Measurements from ENCODE around the gene PRDM5. TPM values are rescaled to one million over a fixed set of nuclear protein-coding genes. Genes with fewer than 3 reads are reported as not detected.

The PRDM5 gene
- polyA plus RNA-seq, 1 donor (not counting 4 experiments of a cell fraction or from before 2014, with no cell fraction given), result 3.6 TPM

DNA sequence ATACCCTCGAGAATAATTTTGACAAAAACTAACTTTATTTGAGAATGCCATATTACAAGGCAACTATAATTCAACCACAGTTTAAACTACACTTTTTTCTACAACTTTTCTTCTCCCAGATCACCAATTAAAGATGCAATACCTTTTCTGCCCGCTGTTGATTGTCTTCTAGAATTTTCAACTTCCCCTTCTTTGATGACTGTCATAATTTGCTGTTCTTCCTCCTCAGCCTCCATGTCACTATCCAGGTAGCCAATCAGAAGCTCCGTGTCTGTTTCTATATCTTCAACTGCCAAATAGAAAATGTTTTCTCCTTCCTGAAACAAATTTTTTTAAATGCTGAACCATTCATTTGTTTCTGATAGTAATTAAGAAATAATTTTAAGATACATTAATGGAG, 101.5 kb downstream of the PRDM5 start:
- dilution Hi-C loops (cut with MboI; ENCODE audit: extremely low pct_ligation_motif_present, low sequenced_read_pairs), result no loop called here
- no peak for FAIRE-seq
- no peak overlapping the region for H3K27ac ChIP-seq (ENCODE audit: control insufficient read depth, insufficient read depth, low read length)

DNA sequence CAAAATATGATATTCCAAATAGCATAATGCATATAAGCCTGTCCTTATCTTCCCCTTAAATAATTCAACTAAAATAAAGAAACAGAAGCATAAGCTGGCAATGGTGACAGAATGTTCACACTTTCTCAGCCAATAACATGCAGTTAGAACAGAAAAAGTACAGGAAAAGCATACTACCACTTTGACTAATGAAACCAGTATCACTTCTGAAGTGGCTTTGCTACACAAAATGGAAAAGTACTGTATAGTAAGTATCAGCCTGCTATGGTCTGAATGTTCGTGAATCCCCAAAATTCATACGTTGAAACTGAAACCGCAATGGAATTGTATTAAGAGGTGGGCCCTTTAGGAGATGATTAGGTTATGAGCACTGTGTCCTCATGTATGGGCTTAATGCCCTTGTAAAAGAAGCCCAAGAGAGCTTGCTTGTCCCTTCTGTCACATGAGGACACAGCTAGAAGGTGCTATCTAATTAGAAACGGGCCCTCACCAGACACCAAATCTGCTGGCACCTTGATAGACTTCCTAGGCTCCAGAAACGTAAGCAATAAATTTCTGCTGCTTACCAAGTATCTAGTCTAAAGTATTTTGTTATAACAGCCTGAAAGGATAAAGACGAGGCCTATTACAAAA, 102.6 kb downstream of the PRDM5 start:
- DNase-seq (ENCODE audit: low read depth, low spot score) (no peak), FAIRE-seq (no peak)
- Histone ChIP-seq H3K4me2 (ENCODE audit: control insufficient read depth, extremely low read depth, insufficient read depth, low read depth, low read length) (no peak overlapping the region), H3K9me1 (ENCODE audit: control insufficient read depth, extremely low read depth, insufficient read depth, low read length) (no peaks in the 10 kb centered on the region), H3K9ac (ENCODE audit: control insufficient read depth, extremely low read depth, insufficient read depth, low read length) (no peak overlapping the region), H4K20me1 (ENCODE audit: control insufficient read depth, extremely low read depth, insufficient read depth, low read length) (no peaks in the 10 kb centered on the region), H3K27ac (ENCODE audit: control insufficient read depth, insufficient read depth, low read length) (no peak overlapping the region), H3K9me3 (ENCODE audit: control insufficient read depth, low read depth, low read length) (no peaks in the 10 kb centered on the region), H2AFZ (ENCODE audit: control insufficient read depth, low read length) (no peak overlapping the region), H3K27me3 (ENCODE audit: control insufficient read depth, extremely low read depth, insufficient read depth, low read length) (no peaks in the 10 kb centered on the region), H3K36me3 (ENCODE audit: control insufficient read depth in 2 of 2, extremely low read depth in 1 of 2, insufficient read depth in 2 of 2, low read length in 2 of 2) (no peaks in the 10 kb centered on the region), H3K79me2 (ENCODE audit: control insufficient read depth, insufficient read depth, low read length) (no peaks in the 10 kb centered on the region), H3K4me1 (ENCODE audit: control insufficient read depth, extremely low read depth, insufficient read depth, low read length) (no peaks in the 10 kb centered on the region), H3K4me3 (ENCODE audit: control insufficient read depth in 2 of 3, extremely low read depth in 1 of 3, insufficient read depth in 2 of 3, low read depth in 1 of 3, low read length in 3 of 3) (no peak overlapping the region)
- dilution Hi-C loops (cut with MboI; ENCODE audit: extremely low pct_ligation_motif_present, low sequenced_read_pairs), result no loop called here
- no peak for TF ChIP-seq EZH2 (IDR thresholded peaks at IDR 0.05; ENCODE audit: low read length)
- TF ChIP-seq, protein P1, sequence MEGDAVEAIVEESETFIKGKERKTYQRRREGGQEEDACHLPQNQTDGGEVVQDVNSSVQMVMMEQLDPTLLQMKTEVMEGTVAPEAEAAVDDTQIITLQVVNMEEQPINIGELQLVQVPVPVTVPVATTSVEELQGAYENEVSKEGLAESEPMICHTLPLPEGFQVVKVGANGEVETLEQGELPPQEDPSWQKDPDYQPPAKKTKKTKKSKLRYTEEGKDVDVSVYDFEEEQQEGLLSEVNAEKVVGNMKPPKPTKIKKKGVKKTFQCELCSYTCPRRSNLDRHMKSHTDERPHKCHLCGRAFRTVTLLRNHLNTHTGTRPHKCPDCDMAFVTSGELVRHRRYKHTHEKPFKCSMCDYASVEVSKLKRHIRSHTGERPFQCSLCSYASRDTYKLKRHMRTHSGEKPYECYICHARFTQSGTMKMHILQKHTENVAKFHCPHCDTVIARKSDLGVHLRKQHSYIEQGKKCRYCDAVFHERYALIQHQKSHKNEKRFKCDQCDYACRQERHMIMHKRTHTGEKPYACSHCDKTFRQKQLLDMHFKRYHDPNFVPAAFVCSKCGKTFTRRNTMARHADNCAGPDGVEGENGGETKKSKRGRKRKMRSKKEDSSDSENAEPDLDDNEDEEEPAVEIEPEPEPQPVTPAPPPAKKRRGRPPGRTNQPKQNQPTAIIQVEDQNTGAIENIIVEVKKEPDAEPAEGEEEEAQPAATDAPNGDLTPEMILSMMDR (optimal IDR thresholded peaks at IDR 0.05 in 1 of 3, IDR thresholded peaks at IDR 0.05 in 1 of 3, conservative IDR thresholded peaks at IDR 0.05 in 1 of 3; ENCODE audit: extremely low read depth in 1 of 3, insufficient read depth in 2 of 3, low read length in 3 of 3), result no peak

More for the DNA sequence above, 101.5 kb downstream of the PRDM5 start:
- Histone ChIP-seq H4K20me1 (ENCODE audit: control insufficient read depth, extremely low read depth, insufficient read depth, low read length) (no peaks in the 10 kb centered on the region), H3K4me3 (ENCODE audit: control insufficient read depth in 2 of 3, extremely low read depth in 1 of 3, insufficient read depth in 2 of 3, low read depth in 1 of 3, low read length in 3 of 3) (no peak overlapping the region), H2AFZ (ENCODE audit: control insufficient read depth, low read length) (no peak overlapping the region), H3K9me1 (ENCODE audit: control insufficient read depth, extremely low read depth, insufficient read depth, low read length) (no peaks in the 10 kb centered on the region), H3K4me2 (ENCODE audit: control insufficient read depth, extremely low read depth, insufficient read depth, low read depth, low read length) (no peak overlapping the region), H3K36me3 (ENCODE audit: control insufficient read depth in 2 of 2, extremely low read depth in 1 of 2, insufficient read depth in 2 of 2, low read length in 2 of 2) (no peaks in the 10 kb centered on the region), H3K79me2 (ENCODE audit: control insufficient read depth, insufficient read depth, low read length) (no peaks in the 10 kb centered on the region), H3K9me3 (ENCODE audit: control insufficient read depth, low read depth, low read length) (no peaks in the 10 kb centered on the region), H3K27me3 (ENCODE audit: control insufficient read depth, extremely low read depth, insufficient read depth, low read length) (no peaks in the 10 kb centered on the region), H3K9ac (ENCODE audit: control insufficient read depth, extremely low read depth, insufficient read depth, low read length) (no peak overlapping the region), H3K4me1 (ENCODE audit: control insufficient read depth, extremely low read depth, insufficient read depth, low read length) (no peaks in the 10 kb centered on the region)
- TF ChIP-seq, protein P1 (optimal IDR thresholded peaks at IDR 0.05 in 1 of 3, IDR thresholded peaks at IDR 0.05 in 1 of 3, conservative IDR thresholded peaks at IDR 0.05 in 1 of 3; ENCODE audit: extremely low read depth in 1 of 3, insufficient read depth in 2 of 3, low read length in 3 of 3), result no peak
- no peak for TF ChIP-seq EZH2 (IDR thresholded peaks at IDR 0.05; ENCODE audit: low read length)
- no peak for DNase-seq (ENCODE audit: low read depth, low spot score)

All from keratinocyte (primary cell).